Measurements from ENCODE around the gene C8A. TPM values are rescaled to one million over a fixed set of nuclear protein-coding genes. Genes with fewer than 3 reads are reported as not detected.

Gene C8A
- total RNA-seq, 4 donors from 2014 or later, result 1.2 TPM; not detected in 3

DNA sequence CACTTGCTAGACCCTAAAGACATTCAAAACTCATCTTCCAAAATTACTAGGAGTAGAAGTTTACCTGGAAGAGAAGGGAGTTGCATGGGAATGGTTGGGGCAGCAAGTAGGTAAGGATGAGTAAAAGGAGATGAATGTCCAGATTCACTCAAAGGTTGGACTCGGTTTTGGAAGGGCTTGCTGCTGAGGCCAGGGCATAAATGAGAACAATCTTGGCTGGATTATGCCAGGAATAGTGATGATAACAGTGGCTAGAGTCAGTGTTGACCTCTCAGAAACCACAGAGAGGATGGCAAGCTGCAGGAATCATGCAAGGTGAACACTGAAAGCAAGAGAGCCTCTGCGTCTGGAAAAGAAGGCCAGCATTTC lies 43.4 kb downstream of the C8A start:
- Histone ChIP-seq H3K4me1 (no peaks in the 10 kb centered on the region), H3K9me3 (no peaks in the 10 kb centered on the region), H3K27me3 (no peaks in the 10 kb centered on the region), H3K4me3 (no peak overlapping the region), H3K36me3 (no peaks in the 10 kb centered on the region), H3K27ac (no peak overlapping the region)
- no peak for DNase-seq (ENCODE audit: low spot score in 2 of 2)
- WGBS, result 78% methylated on average over 2 of the region's 2 CpGs
- TF ChIP-seq, protein P1, sequence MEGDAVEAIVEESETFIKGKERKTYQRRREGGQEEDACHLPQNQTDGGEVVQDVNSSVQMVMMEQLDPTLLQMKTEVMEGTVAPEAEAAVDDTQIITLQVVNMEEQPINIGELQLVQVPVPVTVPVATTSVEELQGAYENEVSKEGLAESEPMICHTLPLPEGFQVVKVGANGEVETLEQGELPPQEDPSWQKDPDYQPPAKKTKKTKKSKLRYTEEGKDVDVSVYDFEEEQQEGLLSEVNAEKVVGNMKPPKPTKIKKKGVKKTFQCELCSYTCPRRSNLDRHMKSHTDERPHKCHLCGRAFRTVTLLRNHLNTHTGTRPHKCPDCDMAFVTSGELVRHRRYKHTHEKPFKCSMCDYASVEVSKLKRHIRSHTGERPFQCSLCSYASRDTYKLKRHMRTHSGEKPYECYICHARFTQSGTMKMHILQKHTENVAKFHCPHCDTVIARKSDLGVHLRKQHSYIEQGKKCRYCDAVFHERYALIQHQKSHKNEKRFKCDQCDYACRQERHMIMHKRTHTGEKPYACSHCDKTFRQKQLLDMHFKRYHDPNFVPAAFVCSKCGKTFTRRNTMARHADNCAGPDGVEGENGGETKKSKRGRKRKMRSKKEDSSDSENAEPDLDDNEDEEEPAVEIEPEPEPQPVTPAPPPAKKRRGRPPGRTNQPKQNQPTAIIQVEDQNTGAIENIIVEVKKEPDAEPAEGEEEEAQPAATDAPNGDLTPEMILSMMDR (IDR thresholded peaks at IDR 0.05), result no peak
- TF ChIP-seq POLR2AphosphoS5 (IDR thresholded peaks at IDR 0.05) (no peak), EP300 (IDR thresholded peaks at IDR 0.05) (no peak), POLR2A (IDR thresholded peaks at IDR 0.05) (no peak)

DNA sequence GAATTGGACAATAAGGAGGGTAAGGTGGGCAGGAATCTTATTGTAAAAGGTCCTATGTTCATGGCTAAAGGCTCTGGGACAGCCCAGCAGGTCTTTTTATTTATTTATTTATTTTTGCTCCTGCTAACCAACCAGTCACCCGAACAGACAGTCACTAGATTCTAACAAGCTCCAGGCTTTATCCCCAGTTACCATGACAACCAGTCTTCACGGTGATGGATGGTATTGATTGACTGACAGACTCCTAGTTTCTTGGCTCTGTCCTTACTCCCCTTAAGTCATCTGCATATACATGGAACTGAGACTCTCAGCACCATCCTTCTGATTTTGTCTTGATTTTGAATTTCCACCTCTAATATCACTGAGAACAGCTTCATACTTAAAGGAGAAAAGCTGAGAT lies 44.3 kb downstream of the C8A start:
- H3K4me1 ChIP-seq, result no peaks in the 10 kb centered on the region
- TF ChIP-seq EP300 (IDR thresholded peaks at IDR 0.05) (no peak), POLR2AphosphoS5 (IDR thresholded peaks at IDR 0.05) (no peak), POLR2A (IDR thresholded peaks at IDR 0.05) (no peak)
- TF ChIP-seq, protein P1 (IDR thresholded peaks at IDR 0.05), result no peak
- no peak overlapping the region for H3K4me3 ChIP-seq
- whole genome bisulfite sequencing, result 66% methylated on average over 2 of the region's 2 CpGs
- H3K27ac ChIP-seq, result no peak overlapping the region
- no peaks in the 10 kb centered on the region for H3K36me3 ChIP-seq
- H3K9me3 ChIP-seq, result no peaks in the 10 kb centered on the region
- no peak for DNase-seq (ENCODE audit: low spot score in 2 of 2)
- no peaks in the 10 kb centered on the region for H3K27me3 ChIP-seq

DNA sequence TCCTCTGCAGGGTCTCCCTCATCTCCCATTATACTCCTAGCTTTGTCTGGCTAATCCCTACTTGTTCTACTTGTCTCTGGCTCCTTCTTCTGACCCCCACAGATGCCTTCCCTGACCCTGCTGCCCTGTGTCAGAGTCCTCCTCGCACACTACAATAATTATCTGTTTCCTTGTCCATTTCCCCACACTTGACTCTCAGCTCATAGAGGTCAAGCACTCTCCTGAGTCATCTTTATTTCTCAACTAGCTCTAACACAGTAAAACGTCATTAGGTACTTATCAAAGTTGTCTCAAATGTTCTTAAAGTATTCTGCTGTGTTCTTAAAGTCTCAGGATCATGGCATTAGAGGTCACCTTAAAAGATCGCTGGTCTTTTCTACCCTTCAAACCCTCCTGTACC lies 47.1 kb downstream of the C8A start:
- H3K36me3 ChIP-seq, result no peaks in the 10 kb centered on the region
- H3K27ac ChIP-seq, result no peak overlapping the region
- 67% methylated on average over 3 of the region's 3 CpGs for WGBS
- no peak overlapping the region for H3K4me3 ChIP-seq
- H3K27me3 ChIP-seq, result no peaks in the 10 kb centered on the region
- TF ChIP-seq POLR2AphosphoS5 (IDR thresholded peaks at IDR 0.05), result no peak
- TF ChIP-seq POLR2A (IDR thresholded peaks at IDR 0.05), result no peak
- TF ChIP-seq, protein P1 (IDR thresholded peaks at IDR 0.05), result no peak
- TF ChIP-seq EP300 (IDR thresholded peaks at IDR 0.05), result no peak
- no peaks in the 10 kb centered on the region for H3K4me1 ChIP-seq
- no peaks in the 10 kb centered on the region for H3K9me3 ChIP-seq
- no peak for DNase-seq (ENCODE audit: low spot score in 2 of 2)

DNA sequence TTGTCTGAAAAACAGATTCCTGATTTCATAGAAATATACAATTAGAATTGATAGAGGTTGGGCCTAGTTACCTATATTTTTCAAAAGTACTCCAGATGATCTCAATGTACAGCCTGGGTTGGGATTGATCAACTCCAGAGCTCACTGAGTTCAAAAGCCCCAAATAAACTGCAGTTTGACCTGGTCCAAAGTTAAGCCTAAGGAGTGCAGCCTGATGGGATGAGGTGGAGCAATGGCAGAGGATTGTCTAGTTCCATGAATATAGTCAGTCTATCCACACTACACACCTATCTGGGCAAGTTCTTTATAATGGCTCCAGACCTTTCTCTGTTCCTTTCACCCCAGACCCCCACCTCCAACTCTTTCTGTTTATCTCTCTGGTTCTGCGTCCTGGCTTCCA lies 49.2 kb downstream of the C8A start:
- TF ChIP-seq EP300 (IDR thresholded peaks at IDR 0.05) (no peak), POLR2AphosphoS5 (IDR thresholded peaks at IDR 0.05) (no peak), POLR2A (IDR thresholded peaks at IDR 0.05) (no peak)
- TF ChIP-seq, protein P1 (IDR thresholded peaks at IDR 0.05), result no peak
- no peaks in the 10 kb centered on the region for H3K27me3 ChIP-seq
- H3K4me1 ChIP-seq, result no peaks in the 10 kb centered on the region
- DNase-seq (ENCODE audit: low spot score in 2 of 2), result no peak
- H3K4me3 ChIP-seq, result no peak overlapping the region
- no peaks in the 10 kb centered on the region for H3K36me3 ChIP-seq
- no peak overlapping the region for H3K27ac ChIP-seq
- WGBS, result 96% methylated on average over 1 of the region's 1 CpG
- H3K9me3 ChIP-seq, result no peaks in the 10 kb centered on the region

DNA sequence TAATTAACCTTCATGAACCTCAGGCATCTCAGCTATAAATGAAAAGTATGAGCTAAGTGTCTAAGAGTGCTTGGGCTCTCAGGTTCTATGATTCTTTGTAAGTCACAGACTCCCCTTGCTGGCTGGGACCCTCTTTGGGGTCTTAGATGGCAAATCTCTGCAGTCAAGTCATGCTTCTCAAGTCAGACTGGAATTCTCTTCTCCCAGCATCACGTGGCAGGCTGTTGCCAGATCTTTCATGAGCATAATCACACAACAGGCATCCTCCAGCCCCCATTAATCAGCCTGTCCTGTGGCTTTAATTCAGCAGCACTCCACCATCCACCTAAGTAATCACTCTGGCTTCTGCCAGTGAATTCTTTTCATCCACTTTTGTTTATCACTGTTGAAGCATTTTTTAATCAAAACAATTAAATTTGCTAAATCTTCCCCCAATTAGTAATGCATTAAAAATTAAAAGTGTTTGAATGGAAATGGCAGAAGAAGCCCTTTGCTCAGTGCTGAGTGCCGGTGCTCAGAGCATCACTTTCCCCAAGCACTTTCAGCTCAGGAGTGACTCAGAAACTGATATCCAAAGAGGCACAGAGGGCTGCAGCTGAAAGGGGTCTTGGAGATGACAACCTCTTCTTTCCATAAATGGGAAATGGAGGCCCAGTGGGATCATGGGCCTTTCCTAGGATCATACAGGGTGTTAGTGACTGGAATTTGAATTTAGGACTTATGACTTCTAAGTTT lies 50.2 kb downstream of the C8A start:
- Histone ChIP-seq H3K36me3 (no peaks in the 10 kb centered on the region), H3K9me3 (no peaks in the 10 kb centered on the region), H3K27ac (no peak overlapping the region), H3K4me3 (no peak overlapping the region), H3K27me3 (no peaks in the 10 kb centered on the region), H3K4me1 (no peaks in the 10 kb centered on the region)
- WGBS, result 52% methylated on average over 2 of the region's 2 CpGs
- DNase-seq (ENCODE audit: low spot score in 2 of 2), result no peak
- TF ChIP-seq POLR2A (IDR thresholded peaks at IDR 0.05), result no peak
- TF ChIP-seq, protein P1 (IDR thresholded peaks at IDR 0.05), result no peak
- no peak for TF ChIP-seq EP300 (IDR thresholded peaks at IDR 0.05)
